Ascending aorta (tissue), 2 donors: ENCODE measurements around the gene OOSP4A. TPM values are rescaled to one million over a fixed set of nuclear protein-coding genes. Genes with fewer than 3 reads are reported as not detected.

Experiments
- DNase-seq, 2 donors: peaks; one replicate each; pipeline ENCODE4 v3.0.0-alpha.2; 2019; ENCODE audit warnings: low spot score in 2 of 2
- H3K27ac ChIP-seq, 2 donors: fragments of 200-600 bp; sonication (generic); one replicate each; pipeline ENCODE4 v1.5.1; 2016 to 2017; ENCODE audit warnings: mild to moderate bottlenecking in 1 of 2
- H3K27me3 ChIP-seq: fragments of 200-600 bp; sonication (generic); one replicate; pipeline ENCODE4 v1.5.1; 2017
- H3K36me3 ChIP-seq, 2 donors: fragments of 200-600 bp; sonication (generic); one replicate each; pipeline ENCODE4 v1.5.1; 2016
- H3K4me1 ChIP-seq, 2 donors: fragments of 200-600 bp; sonication (generic); one replicate each; pipeline ENCODE4 v1.5.1; 2016 to 2017; ENCODE audit warnings: mild to moderate bottlenecking in 1 of 2
- H3K4me3 ChIP-seq, 2 donors: fragments of 200-600 bp; sonication (generic); one replicate each; pipeline ENCODE4 v1.5.1; 2016 to 2017; ENCODE audit warnings: mild to moderate bottlenecking in 1 of 2
- H3K9me3 ChIP-seq, 2 donors: fragments of 200-600 bp; sonication (generic); one replicate each; pipeline ENCODE4 v1.5.1; 2016
- intact Hi-C: fragments of 100-400 bp; cut with DNase I; formaldehyde crosslinking; loops from one replicate; pipeline ENCODE4 v1.15.1; 2023
- total RNA-seq: library from RNA; depleted of rRNA; stranded (reverse); fragments of >200 nt; gene quantifications from one replicate; pipeline ENCODE4 v1.1.0, GENCODE V29; 2016
- TF ChIP-seq, protein P1 (sequence below), 3 experiments: fragments of 200-600 bp in 2 of 3; fragments of 450-650 bp in 1 of 3; sonication (generic) in 2 of 3; IDR thresholded peaks; one replicate each; pipeline ENCODE4 v1.5.1; 2016 to 2019; ENCODE audit warnings: antibody characterized with exemption in 3 of 3, mild to moderate bottlenecking in 1 of 3, moderate library complexity in 1 of 3

Gene OOSP4A
- total RNA-seq, 1 donor from 2014 or later: not detected

GRCh38 chr11:59953463-59954218 lies 10.2 kb upstream of the OOSP4A start:
- Histone ChIP-seq H3K4me3 (no peak overlapping the region), H3K4me1 (no peaks in the 10 kb centered on the region), H3K36me3 (no peaks in the 10 kb centered on the region), H3K9me3 (no peaks in the 10 kb centered on the region), H3K27ac (no peak overlapping the region), H3K27me3 (no peaks in the 10 kb centered on the region)
- DNase-seq: no peak
- intact Hi-C loops: no loop called here
- TF ChIP-seq, protein P1, sequence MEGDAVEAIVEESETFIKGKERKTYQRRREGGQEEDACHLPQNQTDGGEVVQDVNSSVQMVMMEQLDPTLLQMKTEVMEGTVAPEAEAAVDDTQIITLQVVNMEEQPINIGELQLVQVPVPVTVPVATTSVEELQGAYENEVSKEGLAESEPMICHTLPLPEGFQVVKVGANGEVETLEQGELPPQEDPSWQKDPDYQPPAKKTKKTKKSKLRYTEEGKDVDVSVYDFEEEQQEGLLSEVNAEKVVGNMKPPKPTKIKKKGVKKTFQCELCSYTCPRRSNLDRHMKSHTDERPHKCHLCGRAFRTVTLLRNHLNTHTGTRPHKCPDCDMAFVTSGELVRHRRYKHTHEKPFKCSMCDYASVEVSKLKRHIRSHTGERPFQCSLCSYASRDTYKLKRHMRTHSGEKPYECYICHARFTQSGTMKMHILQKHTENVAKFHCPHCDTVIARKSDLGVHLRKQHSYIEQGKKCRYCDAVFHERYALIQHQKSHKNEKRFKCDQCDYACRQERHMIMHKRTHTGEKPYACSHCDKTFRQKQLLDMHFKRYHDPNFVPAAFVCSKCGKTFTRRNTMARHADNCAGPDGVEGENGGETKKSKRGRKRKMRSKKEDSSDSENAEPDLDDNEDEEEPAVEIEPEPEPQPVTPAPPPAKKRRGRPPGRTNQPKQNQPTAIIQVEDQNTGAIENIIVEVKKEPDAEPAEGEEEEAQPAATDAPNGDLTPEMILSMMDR (IDR thresholded peaks at IDR 0.05): no peak

- TF ChIP-seq, protein P1 (IDR thresholded peaks at IDR 0.05): no peak
- no peak for DNase-seq
Observed at GRCh38 chr11:59954219-59954847, 9.5 kb upstream of the OOSP4A start.

GRCh38 chr11:59957094-59957493 lies 6.7 kb upstream of the OOSP4A start:
- Histone ChIP-seq H3K4me1 (no peaks in the 10 kb centered on the region), H3K27ac (no peak overlapping the region), H3K27me3 (no peaks in the 10 kb centered on the region), H3K9me3 (no peaks in the 10 kb centered on the region), H3K36me3 (no peaks in the 10 kb centered on the region), H3K4me3 (no peak overlapping the region)
- no peak for DNase-seq
- intact Hi-C loops: no loop called here
- TF ChIP-seq, protein P1 (IDR thresholded peaks at IDR 0.05): no peak

More at GRCh38 chr11:59954219-59954847, 9.5 kb upstream of the OOSP4A start:
- H3K4me3 ChIP-seq: no peak overlapping the region
- no peaks in the 10 kb centered on the region for H3K9me3 ChIP-seq
- H3K27ac ChIP-seq: no peak overlapping the region
- intact Hi-C loops: no loop called here
- H3K27me3 ChIP-seq: no peaks in the 10 kb centered on the region
- H3K4me1 ChIP-seq: no peaks in the 10 kb centered on the region
- no peaks in the 10 kb centered on the region for H3K36me3 ChIP-seq

DNA sequence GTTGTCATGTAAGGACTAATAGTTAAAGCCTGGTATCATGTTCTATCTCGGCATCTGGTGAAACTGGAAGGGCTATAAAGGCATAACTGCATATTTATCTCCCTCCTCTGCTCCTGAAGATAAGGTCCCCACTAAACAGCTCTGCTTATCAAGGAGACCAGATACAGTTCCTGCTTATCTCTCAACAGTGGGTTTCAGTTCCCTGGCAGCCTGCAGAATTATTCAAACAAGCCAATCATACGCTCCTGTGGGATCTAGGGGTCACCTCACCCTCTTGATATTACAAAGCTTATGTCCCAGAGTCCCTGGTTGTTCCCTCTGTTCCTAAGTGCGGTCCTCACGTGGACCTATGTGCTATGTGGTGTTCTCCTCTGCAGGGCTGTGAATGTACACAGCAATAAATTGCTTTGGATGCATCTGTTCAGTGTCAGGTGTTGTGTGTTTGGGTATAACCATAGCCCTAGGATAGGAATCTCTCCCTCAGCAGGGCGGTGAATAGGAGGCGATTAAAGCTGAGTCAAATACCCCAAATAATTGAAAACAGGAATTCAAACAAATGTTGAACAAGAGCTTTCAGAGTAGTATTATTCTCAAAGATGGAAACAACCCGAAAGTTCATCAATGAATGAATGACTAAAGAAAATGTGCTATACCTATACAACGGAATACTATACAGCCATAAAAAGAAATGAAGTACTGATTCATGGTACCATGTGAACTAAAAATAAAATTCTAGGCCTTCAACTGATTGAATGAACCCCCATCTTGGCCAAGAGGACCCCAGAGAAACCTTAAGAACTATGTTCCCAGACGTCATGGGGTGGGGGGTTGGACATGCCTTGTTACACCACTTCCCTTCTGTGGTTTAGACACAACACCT lies 3.1 kb upstream of the OOSP4A start:
- DNase-seq: no peak
- intact Hi-C loops: no loop called here
- H3K4me3 ChIP-seq: no peak overlapping the region
- no peaks in the 10 kb centered on the region for H3K9me3 ChIP-seq
- H3K36me3 ChIP-seq: no peaks in the 10 kb centered on the region
- TF ChIP-seq, protein P1 (IDR thresholded peaks at IDR 0.05): no peak
- no peaks in the 10 kb centered on the region for H3K4me1 ChIP-seq
- H3K27ac ChIP-seq: no peak overlapping the region
- H3K27me3 ChIP-seq: no peaks in the 10 kb centered on the region

DNA sequence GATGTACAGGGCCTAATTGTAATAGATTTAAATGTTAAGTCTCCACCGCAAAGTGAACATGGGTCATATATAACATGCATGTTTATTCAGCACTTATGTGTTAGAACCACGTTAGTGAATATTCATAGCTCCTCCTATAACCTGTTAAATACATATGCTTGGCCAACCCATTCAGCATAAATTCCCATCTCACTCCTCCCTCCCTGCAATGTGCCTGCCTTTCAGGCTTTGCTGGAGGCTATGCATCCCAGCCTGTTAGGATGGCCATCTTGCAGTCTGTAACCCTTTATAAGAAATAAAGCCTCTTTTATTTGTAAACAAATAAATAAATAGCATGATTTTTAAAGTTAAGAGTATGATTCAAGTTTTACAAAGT lies 1.7 kb upstream of the OOSP4A start:
- H3K27ac ChIP-seq: no peak overlapping the region
- no peak overlapping the region for H3K4me3 ChIP-seq
- no peaks in the 10 kb centered on the region for H3K36me3 ChIP-seq
- DNase-seq: no peak
- H3K27me3 ChIP-seq: no peaks in the 10 kb centered on the region
- intact Hi-C loops: no loop called here
- H3K4me1 ChIP-seq: no peaks in the 10 kb centered on the region
- no peaks in the 10 kb centered on the region for H3K9me3 ChIP-seq
- TF ChIP-seq, protein P1 (IDR thresholded peaks at IDR 0.05): no peak
